ENCODE measurements around the gene EEF1AKMT3.

DNA sequence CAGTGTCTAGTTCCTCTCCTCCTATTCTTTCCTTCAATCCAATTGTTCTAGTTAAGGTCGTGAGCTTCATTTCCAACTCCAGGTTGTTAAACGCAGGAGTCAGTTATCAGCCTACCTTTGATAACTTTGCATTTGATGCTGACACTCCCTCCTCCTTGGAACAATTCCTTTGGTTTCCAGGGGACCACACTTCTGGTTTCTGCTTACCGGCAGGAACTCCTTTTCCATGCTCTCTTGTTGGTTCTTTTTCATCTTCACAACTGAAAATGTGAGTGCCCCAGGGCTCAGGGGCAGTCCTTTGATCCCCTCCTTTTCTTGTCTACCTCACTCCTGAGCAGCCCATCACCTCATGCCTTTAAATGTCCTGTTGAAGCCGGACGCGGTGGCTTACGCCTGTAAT, 5.0 kb downstream of the EEF1AKMT3 start:
- TF ChIP-seq, protein P1, sequence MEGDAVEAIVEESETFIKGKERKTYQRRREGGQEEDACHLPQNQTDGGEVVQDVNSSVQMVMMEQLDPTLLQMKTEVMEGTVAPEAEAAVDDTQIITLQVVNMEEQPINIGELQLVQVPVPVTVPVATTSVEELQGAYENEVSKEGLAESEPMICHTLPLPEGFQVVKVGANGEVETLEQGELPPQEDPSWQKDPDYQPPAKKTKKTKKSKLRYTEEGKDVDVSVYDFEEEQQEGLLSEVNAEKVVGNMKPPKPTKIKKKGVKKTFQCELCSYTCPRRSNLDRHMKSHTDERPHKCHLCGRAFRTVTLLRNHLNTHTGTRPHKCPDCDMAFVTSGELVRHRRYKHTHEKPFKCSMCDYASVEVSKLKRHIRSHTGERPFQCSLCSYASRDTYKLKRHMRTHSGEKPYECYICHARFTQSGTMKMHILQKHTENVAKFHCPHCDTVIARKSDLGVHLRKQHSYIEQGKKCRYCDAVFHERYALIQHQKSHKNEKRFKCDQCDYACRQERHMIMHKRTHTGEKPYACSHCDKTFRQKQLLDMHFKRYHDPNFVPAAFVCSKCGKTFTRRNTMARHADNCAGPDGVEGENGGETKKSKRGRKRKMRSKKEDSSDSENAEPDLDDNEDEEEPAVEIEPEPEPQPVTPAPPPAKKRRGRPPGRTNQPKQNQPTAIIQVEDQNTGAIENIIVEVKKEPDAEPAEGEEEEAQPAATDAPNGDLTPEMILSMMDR (IDR thresholded peaks at IDR 0.05 in 4 of 5, conservative IDR thresholded peaks at IDR 0.05 in 1 of 5): no peak
- no peak for TF ChIP-seq POLR2A (IDR thresholded peaks at IDR 0.05)

All from gastrocnemius medialis (tissue), 4 donors.